Pancreas (tissue), 10 donors: ENCODE results near the gene SCYGR6. TPM values are rescaled to one million over a fixed set of nuclear protein-coding genes. Genes with fewer than 3 reads are reported as not detected.
A peak's percentile ranks its signal among the peaks of the same experiment; 100 is the strongest.

Source experiments
- ATAC-seq, 4 donors: fragments of 200-7000 bp; cut with Tn5 transposase; one replicate each; pipeline versions ENCODE4 v1.8.0 to v1.9.1; 2020; ENCODE audit warnings: mild to moderate bottlenecking in 4 of 4, moderate library complexity in 4 of 4
- DNase-seq, 6 donors: peaks; one replicate each; pipeline ENCODE4 v3.0.0-alpha.2; 2020
- FAIRE-seq: peaks from 2 replicates; lab custom pipeline; 2012; peaks lifted over from hg19 to GRCh38; lab: Jason Lieb, UNC
- H3K27ac ChIP-seq, 4 donors: fragments of 200-600 bp; sonication (generic); 1 replicate in 3 of 4; 2 replicates in 1 of 4; pipeline versions ENCODE4 v1.5.0 to v1.8.0; 2020
- H3K27me3 ChIP-seq, 4 donors: fragments of 200-600 bp; one replicate each; pipeline ENCODE4 v1.8.0; 2021
- H3K36me3 ChIP-seq, 3 donors: fragments of 200-600 bp; sonication (generic) in 1 of 3; one replicate each; pipeline versions ENCODE4 v1.5.0 to v1.8.0; 2020 to 2021
- H3K4me1 ChIP-seq, 3 donors: fragments of 200-600 bp; one replicate each; pipeline ENCODE4 v1.8.0; 2021
- H3K4me3 ChIP-seq, 4 donors: fragments of 200-600 bp; sonication (generic) in 2 of 4; one replicate each; pipeline versions ENCODE4 v1.5.0 to v1.8.0; 2020 to 2021
- H3K9me3 ChIP-seq, 4 donors: fragments of 200-600 bp; one replicate each; pipeline ENCODE4 v1.8.0; 2021
- WGBS, 2 donors: extraction: QIAGEN DNeasy Blood & Tissue Kit; methylation state at CpG; one replicate each; pipeline ENCODE4 v1.1.7; 2013; 5-methylcytosine and 5-hydroxymethylcytosine counted together
- intact Hi-C, 3 donors: fragments of 100-400 bp; cut with DNase I; formaldehyde crosslinking; loops; one replicate each; pipeline versions ENCODE4 v1.11.1 to v1.14.2; 2022
- polyA plus RNA-seq, 2 donors: library from polyadenylated mRNA; stranded (reverse); fragments of 200-250 nt; gene quantifications; one replicate each; pipeline ENCODE4 v1.2.3, GENCODE V29; 2013
- total RNA-seq, 6 donors: library from RNA; stranded (reverse); fragmentation: NEBNext Ultra II Directional in 4 of 6; extraction: Animal tissue kit (Norgen Biotek cat#: 25700) in 4 of 6; gene quantifications; one replicate each; pipeline versions ENCODE4 v1.2.1 to v1.2.4, GENCODE V29; 2021 to 2023
- TF ChIP-seq, protein P1 (sequence below), 4 donors: fragments of 200-600 bp; sonication (generic) in 3 of 4; IDR thresholded peaks; one replicate each; pipeline versions ENCODE4 v1.5.0 to v1.8.0; 2021; ENCODE audit warnings: antibody characterized with exemption in 4 of 4
- donor health status: healthy with polysubstance abuse.
- donor health status: DM: no; HTN: no; CAD: no; lungs with moderate emphysema.
- donor health status: DM: no; HTN: no; CAD: no.
- donor health status: control.
- donor health status: control.
- donor health status: Bipolar disorder and iron deficiency.
- donor health status: DM: yes; HTN: yes; CAD: no.
- donor health status: DM: no; HTN: no; CAD: no.
- donor health status: DM: no; HTN: no; CAD: no.
- donor health status: DM: yes; HTN: yes; CAD: no.

Gene SCYGR6
- total and polyA plus RNA-seq, 8 donors = not detected

DNA sequence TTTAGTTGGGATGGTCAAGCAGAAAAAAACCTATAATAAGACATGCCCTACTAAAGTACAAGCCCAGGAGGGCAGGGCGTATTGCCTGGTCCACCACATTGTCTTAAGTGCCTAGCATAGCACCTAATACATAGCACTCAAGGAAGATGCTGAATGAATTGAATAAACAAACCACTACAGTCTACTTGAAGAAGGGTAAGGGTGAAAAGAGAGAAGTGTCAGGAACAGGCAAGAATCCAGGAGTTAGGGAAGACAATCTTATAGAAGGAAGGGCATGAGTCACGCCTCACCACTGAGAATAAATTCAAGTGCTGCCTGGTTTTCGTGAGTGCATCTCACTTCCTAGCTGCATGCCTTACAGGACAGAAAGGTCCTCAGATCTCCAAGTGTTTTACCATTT lies 20.6 kb downstream of the SCYGR6 start:
- 51 to 67% methylated on average over 3 of the region's 3 CpGs for WGBS, 2 donors
- intact Hi-C loops = no loop called here
- H3K27me3 ChIP-seq = no peaks in the 10 kb centered on the region
- TF ChIP-seq, protein P1, sequence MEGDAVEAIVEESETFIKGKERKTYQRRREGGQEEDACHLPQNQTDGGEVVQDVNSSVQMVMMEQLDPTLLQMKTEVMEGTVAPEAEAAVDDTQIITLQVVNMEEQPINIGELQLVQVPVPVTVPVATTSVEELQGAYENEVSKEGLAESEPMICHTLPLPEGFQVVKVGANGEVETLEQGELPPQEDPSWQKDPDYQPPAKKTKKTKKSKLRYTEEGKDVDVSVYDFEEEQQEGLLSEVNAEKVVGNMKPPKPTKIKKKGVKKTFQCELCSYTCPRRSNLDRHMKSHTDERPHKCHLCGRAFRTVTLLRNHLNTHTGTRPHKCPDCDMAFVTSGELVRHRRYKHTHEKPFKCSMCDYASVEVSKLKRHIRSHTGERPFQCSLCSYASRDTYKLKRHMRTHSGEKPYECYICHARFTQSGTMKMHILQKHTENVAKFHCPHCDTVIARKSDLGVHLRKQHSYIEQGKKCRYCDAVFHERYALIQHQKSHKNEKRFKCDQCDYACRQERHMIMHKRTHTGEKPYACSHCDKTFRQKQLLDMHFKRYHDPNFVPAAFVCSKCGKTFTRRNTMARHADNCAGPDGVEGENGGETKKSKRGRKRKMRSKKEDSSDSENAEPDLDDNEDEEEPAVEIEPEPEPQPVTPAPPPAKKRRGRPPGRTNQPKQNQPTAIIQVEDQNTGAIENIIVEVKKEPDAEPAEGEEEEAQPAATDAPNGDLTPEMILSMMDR (IDR thresholded peaks at IDR 0.05) = no peak
- DNase-seq (no peak), ATAC-seq (peak in 1 of 4 donors; percentile 21), FAIRE-seq (no peak)
- H3K4me3 ChIP-seq = no peak overlapping the region
- H3K4me1 ChIP-seq = no peaks in the 10 kb centered on the region
- H3K27ac ChIP-seq = peak overlapping the region in 2 of 4 donors; percentile 22 to 32
- H3K9me3 ChIP-seq = no peaks in the 10 kb centered on the region
- H3K36me3 ChIP-seq = no peaks in the 10 kb centered on the region

DNA sequence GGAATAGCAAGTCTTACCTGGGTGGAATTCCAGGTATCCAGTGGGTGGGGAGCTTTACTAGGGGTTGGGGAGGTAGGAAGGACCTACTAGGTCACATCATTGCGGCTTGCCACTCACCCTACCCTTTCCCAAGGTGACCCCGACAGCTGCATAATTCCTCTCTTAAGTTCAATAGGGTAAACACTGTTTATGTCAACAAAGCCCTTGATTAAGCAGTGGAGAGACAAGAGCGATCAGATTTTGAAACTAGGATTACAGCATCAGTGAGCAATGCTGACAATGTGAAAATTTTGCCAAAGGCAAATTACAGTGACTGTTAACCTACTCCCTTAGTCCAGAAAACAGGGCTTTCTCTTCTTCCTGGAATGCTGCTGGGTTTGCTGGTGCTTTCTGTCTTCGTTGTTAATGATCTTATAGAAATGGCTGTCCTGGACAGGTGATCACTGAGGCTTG lies 21.3 kb downstream of the SCYGR6 start:
- ATAC-seq = peak; percentile 56 to 90 (median 84)
- H3K4me1 ChIP-seq = no peaks in the 10 kb centered on the region
- no peak overlapping the region for H3K4me3 ChIP-seq
- no peak for FAIRE-seq
- intact Hi-C loops = no loop called here
- H3K27ac ChIP-seq = peak overlapping the region in 2 of 4 donors; percentile 22 to 32
- no peaks in the 10 kb centered on the region for H3K36me3 ChIP-seq
- TF ChIP-seq, protein P1 (IDR thresholded peaks at IDR 0.05) = no peak
- no peaks in the 10 kb centered on the region for H3K27me3 ChIP-seq
- 9 to 15% methylated on average over 4 of the region's 4 CpGs for WGBS, 2 donors
- no peaks in the 10 kb centered on the region for H3K9me3 ChIP-seq
- DNase-seq = peak in 2 of 6 donors; percentile 9 to 21

DNA sequence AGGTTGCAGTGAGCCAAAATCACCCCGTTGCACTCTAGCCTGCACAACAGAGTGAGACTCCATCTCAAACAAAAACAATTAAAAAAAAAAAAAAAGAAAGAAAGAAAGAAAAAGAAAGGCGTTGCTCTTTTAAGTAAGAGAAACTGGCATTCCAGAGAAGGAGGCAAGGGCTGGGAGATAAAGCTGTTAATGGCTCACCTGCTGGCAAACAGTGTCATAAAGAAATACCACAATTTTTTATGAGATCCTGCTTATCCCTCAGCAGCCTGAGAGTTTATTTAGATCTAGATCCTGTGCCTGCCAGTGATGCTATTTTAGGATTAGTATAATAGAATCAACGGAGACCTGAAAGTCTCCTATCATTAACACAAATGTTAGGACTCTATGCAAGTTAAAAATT lies 23.0 kb downstream of the SCYGR6 start:
- Histone ChIP-seq H3K4me1 (no peaks in the 10 kb centered on the region), H3K27ac (no peak overlapping the region), H3K9me3 (no peaks in the 10 kb centered on the region), H3K4me3 (no peak overlapping the region), H3K27me3 (no peaks in the 10 kb centered on the region), H3K36me3 (no peaks in the 10 kb centered on the region)
- FAIRE-seq (no peak), DNase-seq (no peak), ATAC-seq (no peak)
- 26 to 39% methylated on average over 3 of the region's 3 CpGs for WGBS, 2 donors
- TF ChIP-seq, protein P1 (IDR thresholded peaks at IDR 0.05) = no peak
- intact Hi-C loops = no loop called here

DNA sequence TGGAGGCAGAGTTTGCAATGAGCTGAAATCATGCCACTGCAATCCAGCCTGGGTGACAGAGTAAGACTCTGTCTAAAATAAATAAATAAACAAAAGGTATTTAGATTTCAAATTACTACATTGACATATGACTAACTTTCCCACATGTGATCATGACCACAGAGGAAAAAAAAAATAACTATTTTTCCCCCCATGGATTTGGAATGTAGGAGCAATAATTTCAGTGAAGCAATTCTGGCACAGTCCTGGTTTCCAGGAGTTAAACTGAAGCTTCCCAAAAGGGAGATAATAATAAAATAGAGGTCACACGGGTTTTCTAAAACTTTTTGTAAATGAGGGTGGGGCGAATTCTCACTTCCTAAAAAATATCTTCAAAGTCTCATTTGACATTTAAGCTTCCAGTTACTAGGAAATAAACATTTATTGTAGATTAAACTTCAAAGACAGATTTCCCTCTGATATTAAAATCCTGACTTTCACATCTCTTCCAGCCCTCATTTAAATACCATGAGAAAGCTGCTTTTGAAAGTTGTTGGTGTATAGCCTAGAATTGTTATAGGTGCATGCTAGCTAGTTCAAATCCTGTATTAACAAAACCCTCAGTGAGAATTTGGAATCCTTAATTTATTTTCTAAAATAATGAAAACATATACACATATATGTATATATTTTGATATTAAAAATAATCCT lies 27.4 kb downstream of the SCYGR6 start:
- ATAC-seq = no peak
- Histone ChIP-seq H3K27me3 (no peaks in the 10 kb centered on the region), H3K4me3 (no peak overlapping the region), H3K9me3 (no peaks in the 10 kb centered on the region), H3K4me1 (no peaks in the 10 kb centered on the region), H3K36me3 (no peaks in the 10 kb centered on the region), H3K27ac (no peak overlapping the region)
- intact Hi-C loops = no loop called here
- DNase-seq = no peak
- 32 to 47% methylated on average over 2 of the region's 2 CpGs for WGBS, 2 donors
- no peak for FAIRE-seq
- TF ChIP-seq, protein P1 (IDR thresholded peaks at IDR 0.05) = no peak

DNA sequence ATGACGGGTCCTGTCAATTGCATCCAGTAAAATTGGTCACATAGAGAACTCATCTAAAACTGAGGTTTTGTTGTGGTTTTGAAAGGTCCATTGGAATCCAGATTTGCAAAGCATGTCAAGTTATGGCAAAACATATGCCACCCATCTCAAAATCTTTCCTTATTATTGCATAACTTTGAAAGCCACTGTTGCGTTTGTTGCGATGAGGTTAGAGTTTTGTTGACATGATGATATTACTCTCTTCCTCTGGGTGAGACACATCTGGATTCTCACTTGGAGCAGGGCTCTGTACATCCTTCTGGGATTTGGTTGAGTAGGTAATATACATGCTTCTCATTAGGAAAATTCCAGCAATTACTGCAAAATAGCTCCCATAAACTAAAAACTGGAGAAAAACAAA lies 37.4 kb downstream of the SCYGR6 start:
- Histone ChIP-seq H3K36me3 (no peaks in the 10 kb centered on the region), H3K4me1 (no peaks in the 10 kb centered on the region), H3K27ac (no peak overlapping the region), H3K4me3 (no peak overlapping the region), H3K27me3 (no peaks in the 10 kb centered on the region), H3K9me3 (no peaks in the 10 kb centered on the region)
- WGBS, 2 donors = 86 to 92% methylated on average over 3 of the region's 3 CpGs
- DNase-seq (no peak), ATAC-seq (no peak), FAIRE-seq (no peak)
- intact Hi-C loops = no loop called here
- TF ChIP-seq, protein P1 (IDR thresholded peaks at IDR 0.05) = no peak
